Kidney (tissue), 14 donors: ENCODE data around the gene NTHL1. TPM values are rescaled to one million over a fixed set of nuclear protein-coding genes. Genes with fewer than 3 reads are reported as not detected.

Experiments
- DNase-seq, 5 donors: peaks; one replicate each; pipeline ENCODE4 v3.0.0-alpha.2; 2013 to 2020
- FAIRE-seq: peaks from 2 replicates; lab custom pipeline; 2012; peaks lifted over from hg19 to GRCh38; lab: Jason Lieb, UNC
- H3K27ac ChIP-seq, 2 donors: one replicate each; pipeline ENCODE4 v1.7.0; 2013; ENCODE audit warnings: low read depth in 2 of 2, low read length in 2 of 2, inconsistent platforms in 1 of 2
- H3K27me3 ChIP-seq: one replicate; pipeline ENCODE4 v1.7.1; 2013; ENCODE audit warnings: low read length, inconsistent platforms; ENCODE audit not compliant: control insufficient read depth, insufficient read depth
- H3K36me3 ChIP-seq, 3 donors: one replicate each; pipeline versions ENCODE4 v1.7.0 to v1.7.1; 2013; ENCODE audit warnings: low read length in 3 of 3, control low read depth in 1 of 3, inconsistent platforms in 1 of 3; ENCODE audit not compliant: insufficient read depth in 3 of 3, control insufficient read depth in 2 of 3
- H3K4me1 ChIP-seq, 3 donors: one replicate each; pipeline versions ENCODE4 v1.7.0 to v1.7.1; 2013; ENCODE audit warnings: low read length in 3 of 3, inconsistent platforms in 1 of 3, low read depth in 1 of 3; ENCODE audit not compliant: control insufficient read depth in 2 of 3, insufficient read depth in 2 of 3
- H3K4me3 ChIP-seq, 3 donors: one replicate each; pipeline versions ENCODE4 v1.7.0 to v1.8.1; 2013; ENCODE audit warnings: low read length in 3 of 3, control low read depth in 1 of 3, inconsistent platforms in 1 of 3
- H3K9ac ChIP-seq, 3 donors: one replicate each; pipeline versions ENCODE4 v1.7.0 to v1.7.1; 2013; ENCODE audit warnings: low read length in 3 of 3, control low read depth in 1 of 3, inconsistent platforms in 1 of 3
- H3K9me3 ChIP-seq, 3 donors: one replicate each; pipeline versions ENCODE4 v1.7.0 to v1.7.1; 2013; ENCODE audit warnings: low read length in 3 of 3, control low read depth in 1 of 3, inconsistent platforms in 1 of 3; ENCODE audit not compliant: control insufficient read depth in 2 of 3, insufficient read depth in 1 of 3
- CTCF ChIP-seq: IDR thresholded peaks from 3 replicates; pipeline ENCODE4 v1.5.1; 2012; ENCODE audit warnings: mild to moderate bottlenecking, moderate library complexity, borderline replicate concordance; ENCODE audit not compliant: insufficient read depth; ENCODE audit errors: extremely low read depth
- intact Hi-C: fragments of 100-400 bp; cut with DNase I; formaldehyde crosslinking; loops from one replicate; pipeline ENCODE4 v1.11.1; 2022
- polyA plus RNA-seq: library from polyadenylated mRNA; stranded (reverse); fragments of 350-450 nt; fragmentation: Illumina TruSeq; extraction: RNeasy Lipid Tissue Mini Kit (QIAGEN cat#74804); gene quantifications from one replicate; pipeline ENCODE4 v1.2.3, GENCODE V29; 2014; ENCODE audit warnings: low read depth, low replicate concordance; ENCODE audit not compliant: insufficient read depth
- total RNA-seq: library from RNA; stranded (reverse); fragmentation: NEBNext Ultra II Directional; extraction: Animal tissue kit (Norgen Biotek cat#: 25700); gene quantifications from one replicate; pipeline ENCODE4 v1.2.1, GENCODE V29; 2021
- donor health status: control.
- donor health status: control.
- donor health status: control.
- donor health status: control.
- donor health status: control.
- donor health status: DM: yes; HTN: yes; CAD: no.
- donor health status: Normal renal cell carcinoma (clear cell type).

NTHL1 gene
- total and polyA plus RNA-seq, 2 donors from 2014 or later = 15.3 to 36.0 TPM

DNA sequence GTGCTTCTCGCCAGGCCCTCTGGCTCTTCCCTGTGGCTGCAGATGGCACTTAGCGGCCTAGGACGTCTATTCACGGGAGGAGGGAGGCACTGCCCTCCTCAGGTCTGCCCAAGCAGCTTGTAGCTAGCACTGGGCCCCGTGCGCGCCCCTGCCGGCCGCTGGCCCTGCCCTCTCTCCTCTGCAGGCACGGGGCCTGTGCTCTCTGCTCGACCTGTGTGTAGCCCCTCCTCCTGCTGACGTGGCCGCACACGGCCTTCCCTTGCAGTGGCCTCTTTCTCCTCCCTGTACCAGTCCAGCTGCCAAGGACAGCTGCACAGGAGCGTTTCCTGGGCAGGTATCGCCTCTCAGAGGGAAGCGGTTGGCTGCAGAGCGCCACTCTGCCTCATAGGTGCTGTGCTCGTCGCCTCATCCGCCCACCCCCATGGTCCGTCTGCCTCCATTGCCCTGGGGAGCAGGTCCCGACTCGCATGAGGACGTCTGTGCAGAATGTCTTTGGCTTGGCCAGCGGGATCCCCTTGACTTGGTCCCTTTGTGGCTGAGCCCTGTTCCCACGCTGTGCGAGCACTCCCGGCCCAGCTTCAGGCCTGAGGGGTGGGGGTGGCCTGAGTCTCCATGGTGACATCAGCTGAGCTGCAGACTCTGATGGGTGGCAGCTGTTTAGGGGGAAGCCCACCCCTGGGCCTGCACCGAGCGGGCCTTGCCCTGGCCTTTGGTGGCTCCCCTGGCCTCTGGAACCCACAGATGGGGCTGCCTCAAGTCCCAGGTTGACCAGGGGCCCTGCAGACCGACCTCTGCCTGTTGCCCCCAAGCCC is 34.7 kb upstream of the NTHL1 start:
- no peak overlapping the region for H3K9ac ChIP-seq
- DNase-seq = peak in 4 of 5 donors; percentile 91 to 93 (median 92)
- H3K9me3 ChIP-seq = no peaks in the 10 kb centered on the region
- no peak for FAIRE-seq
- peaks cover 0 to 5% (median 3%) of the 10 kb centered on the region in 3 donors for H3K36me3 ChIP-seq
- peak overlapping the region in 1 of 2 donors; percentile 32 for H3K27ac ChIP-seq
- H3K4me1 ChIP-seq = peaks cover 0 to 19% (median 0%) of the 10 kb centered on the region in 3 donors
- intact Hi-C loops = no loop called here
- no peaks in the 10 kb centered on the region for H3K27me3 ChIP-seq
- no peak for TF ChIP-seq CTCF
- H3K4me3 ChIP-seq = no peak overlapping the region

GRCh38 chr16:2081201-2082084 is 33.8 kb upstream of the NTHL1 start:
- no peak for TF ChIP-seq CTCF
- no peak overlapping the region for H3K9ac ChIP-seq
- intact Hi-C loops = no loop called here
- peaks cover 0 to 17% (median 0%) of the 10 kb centered on the region in 3 donors for H3K4me1 ChIP-seq
- DNase-seq (peak in 1 of 5 donors; percentile 67), FAIRE-seq (no peak)
- H3K27me3 ChIP-seq = no peaks in the 10 kb centered on the region
- peak overlapping the region in 1 of 2 donors; percentile 32 for H3K27ac ChIP-seq
- no peaks in the 10 kb centered on the region for H3K9me3 ChIP-seq
- peaks cover 0 to 9% (median 0%) of the 10 kb centered on the region in 3 donors for H3K36me3 ChIP-seq
- H3K4me3 ChIP-seq = no peak overlapping the region

GRCh38 chr16:2079991-2080390 is 32.4 kb upstream of the NTHL1 start:
- DNase-seq (no peak), FAIRE-seq (no peak)
- Histone ChIP-seq H3K4me1 (peaks cover 0 to 17% (median 0%) of the 10 kb centered on the region in 3 donors), H3K36me3 (peaks cover 0 to 14% (median 0%) of the 10 kb centered on the region in 3 donors), H3K27ac (no peak overlapping the region), H3K4me3 (no peak overlapping the region), H3K9me3 (no peaks in the 10 kb centered on the region), H3K27me3 (no peaks in the 10 kb centered on the region), H3K9ac (no peak overlapping the region)
- intact Hi-C loops = no loop called here
- TF ChIP-seq CTCF = no peak
